Stimulated activated effector memory CD8-positive, alpha-beta T cell treated with anti-CD3 and anti-CD28 coated beads, Interleukin-12 subunit alpha, Interleukin-12 subunit beta, amount 100 ng/mL, for 72 hours (primary cell): ENCODE results near the gene HIPK2.
A peak's percentile ranks its signal among the peaks of the same experiment; 100 is the strongest.

Source experiments
- ATAC-seq: fragments of 150-1000 bp; cut with Tn5 transposase; 2 replicates; pipeline ENCODE4 v1.10.0; 2021
- DNase-seq, 2 donors: peaks; one replicate each; pipeline ENCODE4 v3.0.0; 2021 to 2022; ENCODE audit warnings: low spot score in 2 of 2
- H3K27ac Mint-ChIP-seq: one replicate; pipeline ENCODE4 v1.8.0; 2022; ENCODE audit warnings: mild to moderate bottlenecking, mixed read lengths
- H3K36me3 Mint-ChIP-seq: one replicate; pipeline ENCODE4 v1.8.0; 2022; ENCODE audit warnings: mild to moderate bottlenecking, mixed read lengths
- H3K4me1 Mint-ChIP-seq: one replicate; pipeline ENCODE4 v1.8.0; 2022; ENCODE audit warnings: mixed read lengths
- H3K4me3 Mint-ChIP-seq: one replicate; pipeline ENCODE4 v1.8.0; 2022; ENCODE audit warnings: mild to moderate bottlenecking, mixed read lengths
- H3K9me3 Mint-ChIP-seq: one replicate; pipeline ENCODE4 v1.8.0; 2022; ENCODE audit warnings: mixed read lengths

The HIPK2 gene

DNA sequence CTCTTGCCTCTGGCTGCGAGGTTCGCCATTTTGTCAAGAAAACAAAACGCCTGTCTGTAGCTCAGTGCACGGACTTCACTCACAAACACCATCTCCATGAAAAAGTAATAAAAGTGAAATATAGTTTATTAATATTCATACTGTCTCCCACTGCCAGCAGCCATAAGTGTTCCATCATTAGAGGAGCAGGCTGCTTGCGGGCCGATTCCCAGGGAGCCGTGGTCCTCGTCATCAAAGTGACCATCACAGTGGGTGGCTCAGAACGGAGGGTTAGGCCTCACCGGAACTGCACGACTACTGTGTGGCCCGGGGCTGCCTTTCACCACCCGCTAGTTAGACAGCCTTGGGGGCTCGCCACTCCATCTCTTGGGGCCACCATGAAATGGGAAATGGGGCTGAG is 82.7 kb downstream of the HIPK2 start:
- Mint-ChIP-seq H3K9me3 (no peaks in the 10 kb centered on the region), H3K4me3 (no peak overlapping the region), H3K27ac (no peak overlapping the region), H3K4me1 (peaks cover 48% of the 10 kb centered on the region), H3K36me3 (peaks cover 43% of the 10 kb centered on the region)
- no peak for ATAC-seq
- DNase-seq: no peak

GRCh38 chr7:139694389-139694676 is 83.5 kb downstream of the HIPK2 start:
- Mint-ChIP-seq H3K4me1 (peaks cover 41% of the 10 kb centered on the region), H3K4me3 (no peak overlapping the region), H3K36me3 (peaks cover 51% of the 10 kb centered on the region), H3K9me3 (no peaks in the 10 kb centered on the region), H3K27ac (no peak overlapping the region)
- ATAC-seq (no peak), DNase-seq (no peak)

DNA sequence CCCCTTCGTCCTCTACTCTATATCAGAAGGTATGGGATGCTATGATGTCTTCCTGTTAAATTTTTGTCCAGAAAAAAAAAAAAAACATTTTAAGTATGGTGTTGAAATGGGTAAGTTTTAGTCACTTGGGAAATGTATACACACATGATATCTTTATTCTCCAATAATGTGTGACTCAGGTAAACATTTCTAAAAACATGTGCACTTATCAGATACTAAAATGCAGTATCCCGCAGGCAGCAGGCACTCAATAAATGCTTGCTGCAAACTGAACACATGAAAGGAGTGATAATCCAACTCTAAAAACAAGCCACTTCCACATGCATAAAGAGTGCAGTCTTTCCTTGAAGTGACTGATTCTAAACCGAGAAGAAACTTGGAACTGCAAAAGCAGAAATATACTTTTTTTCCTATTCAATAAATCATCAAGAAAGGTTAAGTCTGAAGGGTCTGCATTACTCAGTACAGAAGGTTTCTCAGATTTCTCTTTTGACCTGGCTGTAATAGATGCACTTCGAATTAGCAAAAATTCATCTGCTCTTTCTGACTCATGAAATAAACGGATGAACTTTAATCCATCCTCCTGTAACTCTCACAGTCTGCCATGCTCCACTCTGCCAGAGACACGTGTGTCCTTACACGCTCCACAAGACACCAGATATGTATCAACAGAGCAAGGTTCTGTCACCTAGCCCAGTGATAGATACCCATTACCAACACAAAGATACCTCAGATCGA is 84.0 kb downstream of the HIPK2 start:
- ATAC-seq (no peak), DNase-seq (no peak)
- H3K4me1 Mint-ChIP-seq: peaks cover 36% of the 10 kb centered on the region
- H3K9me3 Mint-ChIP-seq: no peaks in the 10 kb centered on the region
- H3K27ac Mint-ChIP-seq: no peak overlapping the region
- H3K36me3 Mint-ChIP-seq: peaks cover 51% of the 10 kb centered on the region
- H3K4me3 Mint-ChIP-seq: no peak overlapping the region

- Mint-ChIP-seq H3K36me3 (peaks cover 50% of the 10 kb centered on the region), H3K4me3 (no peak overlapping the region), H3K4me1 (peaks cover 40% of the 10 kb centered on the region), H3K9me3 (no peaks in the 10 kb centered on the region), H3K27ac (no peak overlapping the region)
- DNase-seq (no peak), ATAC-seq (no peak)
Observed at GRCh38 chr7:139692723-139693122, 85.1 kb downstream of the HIPK2 start.

DNA sequence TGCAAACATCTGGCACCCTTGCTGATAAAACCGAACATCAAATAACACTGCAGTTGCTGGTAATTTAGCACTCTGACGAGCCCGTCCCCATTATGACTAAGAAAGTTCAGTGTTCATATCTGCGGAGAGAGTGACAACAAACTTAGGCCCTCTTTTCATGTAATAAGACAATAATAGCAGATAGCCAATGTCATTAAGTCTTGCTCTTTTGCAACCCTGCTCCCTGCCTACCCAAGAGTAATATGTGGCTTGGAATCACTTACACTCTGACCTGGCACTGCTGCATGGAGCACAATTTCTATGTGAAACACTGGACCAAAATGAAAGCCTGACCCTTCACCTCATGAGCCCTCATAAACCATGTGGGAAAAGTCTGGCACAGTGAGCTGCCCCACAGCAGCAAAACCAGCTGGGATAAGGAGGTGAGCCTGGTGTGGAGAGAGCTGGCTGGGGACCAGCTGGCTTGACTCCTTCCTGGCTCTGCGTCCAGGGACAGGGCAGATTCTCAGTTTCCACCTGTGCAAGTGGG is 86.5 kb downstream of the HIPK2 start:
- no peak overlapping the region for H3K27ac Mint-ChIP-seq
- H3K36me3 Mint-ChIP-seq: peaks cover 40% of the 10 kb centered on the region

GRCh38 chr7:139687980-139688632 is 89.7 kb downstream of the HIPK2 start:
- Mint-ChIP-seq H3K36me3 (peaks cover 44% of the 10 kb centered on the region), H3K9me3 (peaks cover 10% of the 10 kb centered on the region), H3K4me3 (no peak overlapping the region), H3K4me1 (peaks cover 51% of the 10 kb centered on the region), H3K27ac (peak overlapping the region; percentile 41)
- ATAC-seq (no peak), DNase-seq (no peak)

More for the DNA sequence above, 86.5 kb downstream of the HIPK2 start:
- Mint-ChIP-seq H3K4me1 (peaks cover 42% of the 10 kb centered on the region), H3K4me3 (no peak overlapping the region), H3K9me3 (peaks cover 5% of the 10 kb centered on the region)
- DNase-seq (no peak), ATAC-seq (no peak)

- DNase-seq: no peak
- peak overlapping the region; percentile 41 for H3K27ac Mint-ChIP-seq
Observed at GRCh38 chr7:139687211-139687954, 90.4 kb downstream of the HIPK2 start.

GRCh38 chr7:139683137-139683921 is 94.5 kb downstream of the HIPK2 start:
- peak in 1 of 2 donors; percentile 76 for DNase-seq
- Mint-ChIP-seq H3K4me3 (peak overlapping the region; percentile 69), H3K9me3 (peaks cover 10% of the 10 kb centered on the region), H3K36me3 (peaks cover 31% of the 10 kb centered on the region), H3K4me1 (peaks cover 87% of the 10 kb centered on the region), H3K27ac (peak overlapping the region; percentile 94)
- ATAC-seq: peak; percentile 5

More at GRCh38 chr7:139687211-139687954, 90.4 kb downstream of the HIPK2 start:
- no peak for ATAC-seq
- Mint-ChIP-seq H3K4me1 (peaks cover 58% of the 10 kb centered on the region), H3K9me3 (peaks cover 10% of the 10 kb centered on the region), H3K36me3 (peaks cover 50% of the 10 kb centered on the region), H3K4me3 (no peak overlapping the region)

- Mint-ChIP-seq H3K4me1 (peaks cover 77% of the 10 kb centered on the region), H3K4me3 (peak overlapping the region; percentile 69), H3K36me3 (peaks cover 27% of the 10 kb centered on the region), H3K9me3 (peaks cover 10% of the 10 kb centered on the region), H3K27ac (peak overlapping the region; percentile 94)
- ATAC-seq: peak; percentile 83
- peak; percentile 54 to 93 for DNase-seq
Observed at GRCh38 chr7:139682136-139683013, 95.4 kb downstream of the HIPK2 start.

- peaks cover 9% of the 10 kb centered on the region for H3K9me3 Mint-ChIP-seq
- H3K4me1 Mint-ChIP-seq: peaks cover 73% of the 10 kb centered on the region
- no peak for ATAC-seq
Observed at GRCh38 chr7:139681812-139682135, 96.0 kb downstream of the HIPK2 start.

DNA sequence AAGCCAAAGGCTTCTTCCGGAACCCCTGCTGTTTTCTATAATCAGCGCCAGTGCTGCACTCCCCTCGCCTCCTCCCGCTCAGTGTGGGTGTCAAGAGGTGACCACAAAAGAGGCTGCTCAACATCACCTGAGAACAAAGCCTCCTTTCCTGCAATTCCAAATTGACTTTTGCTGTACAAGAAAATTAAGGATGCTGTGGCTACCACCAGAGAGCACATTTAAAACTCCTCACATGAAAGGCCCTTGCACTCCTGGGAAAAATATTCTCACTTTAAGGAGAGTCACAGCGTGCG is 96.4 kb downstream of the HIPK2 start:
- ATAC-seq (no peak), DNase-seq (peak in 1 of 2 donors; percentile 66)
- peaks cover 72% of the 10 kb centered on the region for H3K4me1 Mint-ChIP-seq
- peaks cover 24% of the 10 kb centered on the region for H3K36me3 Mint-ChIP-seq
- H3K27ac Mint-ChIP-seq: peak overlapping the region; percentile 94
- H3K4me3 Mint-ChIP-seq: peak overlapping the region; percentile 69
- H3K9me3 Mint-ChIP-seq: peaks cover 5% of the 10 kb centered on the region

More at GRCh38 chr7:139681812-139682135, 96.0 kb downstream of the HIPK2 start:
- Mint-ChIP-seq H3K36me3 (peaks cover 27% of the 10 kb centered on the region), H3K27ac (peak overlapping the region; percentile 94), H3K4me3 (peak overlapping the region; percentile 69)
- peak in 1 of 2 donors; percentile 30 for DNase-seq

DNA sequence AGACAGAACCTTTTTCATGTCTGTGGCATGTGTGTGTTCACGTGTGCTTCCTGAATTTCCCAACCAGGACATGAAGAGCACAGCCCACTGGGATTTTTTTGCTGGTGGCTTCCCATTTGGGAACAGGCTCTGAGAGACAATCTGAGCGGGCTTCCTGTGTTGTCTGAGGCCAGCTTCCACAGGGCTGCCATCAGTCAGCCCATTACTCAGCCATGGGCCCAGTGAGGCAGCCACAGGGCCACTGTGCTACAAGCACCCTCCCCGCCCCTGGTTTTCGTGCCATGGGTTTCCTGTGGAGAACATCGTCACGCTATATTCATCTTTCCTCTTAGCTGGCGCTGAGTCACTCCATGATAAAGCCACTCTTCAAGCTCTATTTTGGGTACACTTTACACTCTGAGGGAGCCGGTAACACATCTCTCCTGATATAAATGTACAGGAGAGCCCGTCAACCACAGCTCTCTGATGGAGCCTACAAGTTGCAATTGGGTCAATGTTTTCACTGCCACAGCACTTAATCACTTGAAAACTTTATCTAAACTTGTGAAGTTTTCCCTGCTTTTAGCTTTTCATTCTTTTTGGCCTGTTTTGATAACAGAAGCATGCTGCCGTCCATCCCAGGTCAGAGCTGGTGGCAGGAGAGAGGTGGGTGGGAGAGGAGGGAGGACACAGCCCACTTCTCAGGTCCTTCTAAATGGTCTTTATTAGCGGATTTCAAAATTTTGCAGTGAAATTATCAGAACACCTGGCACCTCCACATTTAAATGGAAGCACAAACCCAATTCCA is 96.9 kb downstream of the HIPK2 start:
- peak; percentile 66 to 90 for DNase-seq
- Mint-ChIP-seq H3K27ac (peak overlapping the region; percentile 94), H3K4me3 (peak overlapping the region; percentile 69), H3K36me3 (peaks cover 21% of the 10 kb centered on the region), H3K9me3 (peaks cover 2% of the 10 kb centered on the region), H3K4me1 (peaks cover 72% of the 10 kb centered on the region)
- peak; percentile 82 for ATAC-seq

DNA sequence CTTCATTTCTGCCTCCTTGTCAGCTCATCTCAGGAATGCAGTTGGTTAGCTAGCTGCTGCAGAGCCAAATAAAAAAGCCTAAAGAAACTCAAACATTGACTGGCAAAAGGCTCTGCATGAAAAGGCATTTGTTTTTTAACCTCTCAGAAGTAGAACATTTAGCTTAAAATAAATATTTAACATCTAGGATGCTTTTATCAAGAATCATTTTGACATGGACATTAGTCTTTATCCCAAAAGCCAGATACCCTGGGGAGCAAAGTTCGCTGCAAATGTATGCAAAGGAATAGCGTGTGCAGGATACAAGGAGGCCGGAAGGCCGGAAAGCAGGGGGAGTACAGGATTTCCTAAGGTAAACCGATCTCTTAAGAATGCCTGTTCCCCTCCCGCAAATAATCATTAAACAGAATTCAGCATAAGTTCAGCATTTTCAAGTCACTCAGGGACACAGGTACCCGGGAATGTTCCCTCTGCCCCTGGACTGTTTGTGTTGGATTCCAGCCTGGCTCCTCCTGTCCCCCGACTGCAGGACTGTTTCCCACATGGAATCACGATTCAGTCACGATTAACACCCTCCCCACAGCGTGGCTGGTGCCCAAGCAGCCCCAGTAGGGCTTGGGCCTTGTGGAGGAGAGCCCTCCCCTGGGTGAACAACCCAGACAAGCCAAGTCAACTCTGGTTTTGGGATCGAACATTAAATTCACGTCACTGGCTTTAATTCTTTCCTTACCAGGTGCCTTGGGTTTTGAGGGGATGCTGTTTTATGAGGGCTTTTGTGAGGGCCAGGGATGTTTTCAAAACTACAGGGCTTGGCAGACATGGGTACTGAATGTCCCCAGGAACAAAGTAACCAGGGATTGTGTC is 97.8 kb downstream of the HIPK2 start:
- Mint-ChIP-seq H3K4me3 (peak overlapping the region; percentile 69), H3K27ac (peak overlapping the region; percentile 94), H3K9me3 (no peaks in the 10 kb centered on the region), H3K36me3 (peaks cover 22% of the 10 kb centered on the region), H3K4me1 (peaks cover 76% of the 10 kb centered on the region)
- no peak for DNase-seq
- ATAC-seq: no peak
